K562 (cell line): ENCODE measurements around the gene SLC66A2. TPM values are rescaled to one million over a fixed set of nuclear protein-coding genes. Genes with fewer than 3 reads are reported as not detected.

Experiments
- ATAC-seq: fragments of 200-7000 bp; cut with Tn5 transposase; 3 replicates; pipeline ENCODE4 v1.9.1; 2020; ENCODE audit warnings: moderate library complexity
- BruUV-seq: library from RNA; stranded (reverse); fragments of 400-500 nt; replicated peaks from 2 replicates; lab custom pipeline; 2021; lab: Mats Ljungman, UMichigan
- CTCF ChIA-PET: fragments of 300-600 bp; formaldehyde crosslinking; extraction: SDS; loops from one replicate; lab custom pipeline; 2021; ENCODE audit warnings: low intra/inter-chr PET ratio; lab: Yijun Ruan, JAX
- POLR2A ChIA-PET: fragments of 300-600, 350-650 bp; sonication (Branson Sonifier 250); formaldehyde crosslinking; extraction: SDS; loops from one replicate; lab custom pipeline; 2021; ENCODE audit warnings: antibody characterized with exemption, inconsistent platforms; lab: Yijun Ruan, JAX
- DNase-seq, 4 experiments: peaks; one replicate each; pipeline versions ENCODE4 v3.0.0 to v3.0.0-alpha.2; 2011 to 2018; ENCODE audit warnings: low spot score in 3 of 4, mixed read lengths in 3 of 4; ENCODE audit errors: extremely low read depth in 1 of 4
- FAIRE-seq: peaks from 2 replicates; lab custom pipeline; 2011; peaks lifted over from hg19 to GRCh38; lab: Jason Lieb, UNC
- H2AFZ ChIP-seq: 2 replicates; pipeline ENCODE4 v1.6.0; 2011; ENCODE audit warnings: low read depth, low read length, control low read depth, inconsistent platforms
- H3K27ac ChIP-seq: fragments of 200-600 bp; 3 replicates; pipeline ENCODE4 v1.8.0; 2011; ENCODE audit warnings: low read depth, mild to moderate bottlenecking, control low read depth, inconsistent platforms, low read length, moderate library complexity, mixed read lengths; ENCODE audit errors: extremely low read depth
- H3K27me3 ChIP-seq, 2 experiments: fragments of 300-600 bp in 1 of 2; 2 replicates in 1 of 2; 3 replicates in 1 of 2; pipeline versions ENCODE4 v1.6.0 to v1.8.0; 2011; ENCODE audit warnings: inconsistent platforms in 2 of 2, low read length in 2 of 2, mild to moderate bottlenecking in 1 of 2, mixed read lengths in 1 of 2, moderate library complexity in 1 of 2; ENCODE audit not compliant: control insufficient read depth in 2 of 2, insufficient read depth in 2 of 2
- H3K36me3 ChIP-seq: fragments of 300-600 bp; 3 replicates; pipeline ENCODE4 v1.8.0; 2011; ENCODE audit warnings: mild to moderate bottlenecking, low read length, inconsistent platforms; ENCODE audit not compliant: control insufficient read depth, insufficient read depth
- H3K4me1 ChIP-seq, 2 experiments: fragments of 200-600 bp in 1 of 2; replicated peaks in 1 of 2; 2 replicates in 1 of 2; 3 replicates in 1 of 2; pipeline versions ENCODE4 v1.5.1 to v1.8.0; 2011; ENCODE audit warnings: inconsistent platforms in 2 of 2, low read length in 2 of 2, mild to moderate bottlenecking in 1 of 2, mixed read lengths in 1 of 2, moderate library complexity in 1 of 2; ENCODE audit not compliant: control insufficient read depth in 2 of 2, insufficient read depth in 2 of 2
- H3K4me2 ChIP-seq: 2 replicates; pipeline ENCODE4 v1.6.1; 2011; ENCODE audit warnings: low read length, control low read depth, inconsistent platforms, mixed read lengths; ENCODE audit not compliant: insufficient read depth
- H3K4me3 ChIP-seq: fragments of 200-600 bp; sonication (generic), shearing (Covaris generic); 2 replicates; pipeline ENCODE4 v1.5.1; 2016; ENCODE audit warnings: control low read depth, inconsistent platforms
- H3K79me2 ChIP-seq: fragments of 200-600 bp; 3 replicates; pipeline ENCODE4 v1.8.0; 2011; ENCODE audit warnings: low read length, inconsistent platforms; ENCODE audit not compliant: control insufficient read depth, insufficient read depth
- H3K9ac ChIP-seq, 2 experiments: 2 replicates each; pipeline versions ENCODE4 v1.6.0 to v1.6.1; 2011; ENCODE audit warnings: low read depth in 2 of 2, low read length in 2 of 2, control low read depth in 1 of 2, inconsistent platforms in 1 of 2, mild to moderate bottlenecking in 1 of 2, mixed read lengths in 1 of 2; ENCODE audit not compliant: insufficient read depth in 1 of 2
- H3K9me1 ChIP-seq: one replicate; pipeline ENCODE4 v1.6.0; 2011; ENCODE audit warnings: inconsistent platforms, mild to moderate bottlenecking, low read length, moderate library complexity; ENCODE audit not compliant: control insufficient read depth, insufficient read depth
- H3K9me3 ChIP-seq: replicated peaks from 2 replicates; pipeline ENCODE4 v1.5.1; 2011; ENCODE audit warnings: low read depth, low read length, inconsistent platforms; ENCODE audit not compliant: control insufficient read depth, insufficient read depth
- H4K20me1 ChIP-seq: replicated peaks from 2 replicates; pipeline ENCODE4 v1.6.1; 2011; ENCODE audit warnings: low read length, inconsistent platforms, mixed read lengths; ENCODE audit not compliant: control insufficient read depth, insufficient read depth
- MAFK ChIP-seq: IDR thresholded peaks from 2 replicates; pipeline ENCODE4 v1.6.1; 2011; ENCODE audit warnings: low read length, improper control_type of control experiment
- MYC ChIP-seq, 2 experiments: fragments of 250-450 bp in 1 of 2; sonication (Bioruptor Pico) in 1 of 2; IDR thresholded peaks; 2 replicates each; pipeline versions ENCODE4 v1.5.1 to v1.6.1; 2012 to 2021; ENCODE audit warnings: low read depth in 2 of 2, borderline replicate concordance in 1 of 2, improper control_type of control experiment in 1 of 2, low read length in 1 of 2, mild to moderate bottlenecking in 1 of 2, moderate library complexity in 1 of 2
- NEUROD1 ChIP-seq: fragments of 150-350 bp; IDR thresholded peaks from 2 replicates; pipeline ENCODE4 v1.6.1; 2014; ENCODE audit warnings: borderline replicate concordance, low read length, low read depth; ENCODE audit not compliant: partially characterized antibody
- SIX5 ChIP-seq, 2 experiments: IDR thresholded peaks; 2 replicates each; pipeline ENCODE4 v1.6.1; 2011; ENCODE audit warnings: low read length in 2 of 2, borderline replicate concordance in 1 of 2, low read depth in 1 of 2, mild to moderate bottlenecking in 1 of 2, moderate library complexity in 1 of 2; ENCODE audit not compliant: insufficient read depth in 1 of 2
- SMAD4 ChIP-seq: fragments of 250-450 bp; sonication (Bioruptor Pico); conservative IDR thresholded peaks from 2 replicates; pipeline ENCODE4 v1.8.0; 2021; ENCODE audit warnings: inconsistent platforms, mild to moderate bottlenecking, moderate library complexity
- WHSC1 ChIP-seq: IDR thresholded peaks from one replicate; pipeline ENCODE4 v1.6.1; 2012; ENCODE audit warnings: low read length, control low read depth, inconsistent platforms
- ZNF785 ChIP-seq: fragments of 250-450 bp; sonication (Bioruptor Pico); IDR thresholded peaks from 2 replicates; pipeline ENCODE4 v1.4.0; 2020; ENCODE audit warnings: mild to moderate bottlenecking
- WGBS: fragments of 100-300 bp; shearing (Covaris generic); methylation state at CpG from one replicate; pipeline ENCODE4 v1.1.6; 2016; ENCODE audit warnings: low coverage, mixed read lengths; ENCODE audit not compliant: insufficient coverage; ENCODE audit errors: missing lambda C conversion rate; 5-methylcytosine and 5-hydroxymethylcytosine counted together
- in situ Hi-C: fragments of 300-500 bp; cut with MboI; formaldehyde crosslinking; loops from 4 replicates; pipeline ENCODE4 v1.15.0; 2018; ENCODE audit warnings: inconsistent platforms, mixed read lengths
- intact Hi-C: fragments of 100-400 bp; cut with micrococcal nuclease; formaldehyde crosslinking; loops from 2 replicates; pipeline ENCODE4 v1.14.2; 2022
- polyA plus RNA-seq, 8 experiments: library from polyadenylated mRNA; depleted of rRNA in 4 of 8; stranded (reverse) in 5 of 8; unstranded in 3 of 8; fragments of >200 nt; fragmentation: Nextera tagmentation in 2 of 8; fragmentation: Illumina TruSeq in 1 of 8; extraction: Ambion mirVana in 2 of 8; extraction: Trizol in 1 of 8; gene quantifications; 2 replicates each; pipeline versions ENCODE4 v1.2.1 to v1.2.3, GENCODE V29; 2011 to 2014; ENCODE audit warnings: inconsistent platforms in 1 of 8, missing spikeins in 1 of 8
- total RNA-seq, 7 experiments: library from RNA; depleted of rRNA in 6 of 7; stranded (reverse); fragments of >200 nt in 6 of 7; fragmentation: Illumina TruSeq in 2 of 7; extraction: Trizol in 2 of 7; gene quantifications; 2 replicates each; pipeline versions ENCODE4 v1.2.1 to v1.2.3, GENCODE V29; 2011 to 2021; ENCODE audit warnings: low replicate concordance in 1 of 7
- TF ChIP-seq, protein P1 (sequence below): sonication (generic); formaldehyde crosslinking; IDR thresholded peaks from 2 replicates; pipeline ENCODE4 v1.8.0; 2022; ENCODE audit warnings: mild to moderate bottlenecking, missing genetic modification reagents
- TF ChIP-seq, protein P2 (sequence below): sonication (generic); formaldehyde crosslinking; IDR thresholded peaks from 2 replicates; pipeline ENCODE4 v1.8.1; 2023; ENCODE audit warnings: mild to moderate bottlenecking, missing genetic modification reagents
- TF ChIP-seq, protein P3 (sequence below): sonication (generic); formaldehyde crosslinking; IDR thresholded peaks from 2 replicates; pipeline ENCODE4 v1.4.0; 2020; ENCODE audit warnings: mild to moderate bottlenecking, missing genetic modification reagents
- TF ChIP-seq, protein P4 (sequence below): fragments of 250-450 bp; sonication (Bioruptor Pico); IDR thresholded peaks from 2 replicates; pipeline ENCODE4 v1.9.0; 2021; ENCODE audit warnings: mild to moderate bottlenecking, inconsistent platforms

The SLC66A2 gene
- total and polyA plus RNA-seq, 9 of the 15 experiments (the other 6 are each of a cell fraction or from before 2014, with no cell fraction given) = 0.25 to 17.5 (median 5.6) TPM

DNA sequence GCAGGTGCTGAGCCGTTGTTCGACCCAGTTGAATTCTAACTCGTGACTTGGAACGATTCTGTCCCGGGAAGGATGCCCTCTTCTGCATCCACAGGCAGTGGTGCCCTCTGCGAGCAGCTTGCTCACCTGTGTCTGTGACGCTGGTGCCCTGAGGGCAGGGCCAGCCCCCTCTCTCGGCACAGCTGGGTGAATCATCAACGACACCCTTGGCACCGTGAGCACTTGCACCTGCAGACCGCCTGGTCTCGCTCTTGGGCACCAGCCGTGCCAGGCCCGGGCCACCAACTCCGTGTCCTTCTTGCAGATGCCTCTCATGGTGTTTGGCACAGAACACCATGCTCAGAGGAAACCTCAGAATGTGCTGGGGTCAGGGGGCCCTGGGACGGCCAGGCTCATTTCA, 75.0 kb downstream of the SLC66A2 start (continued):
- TF ChIP-seq, protein P1, sequence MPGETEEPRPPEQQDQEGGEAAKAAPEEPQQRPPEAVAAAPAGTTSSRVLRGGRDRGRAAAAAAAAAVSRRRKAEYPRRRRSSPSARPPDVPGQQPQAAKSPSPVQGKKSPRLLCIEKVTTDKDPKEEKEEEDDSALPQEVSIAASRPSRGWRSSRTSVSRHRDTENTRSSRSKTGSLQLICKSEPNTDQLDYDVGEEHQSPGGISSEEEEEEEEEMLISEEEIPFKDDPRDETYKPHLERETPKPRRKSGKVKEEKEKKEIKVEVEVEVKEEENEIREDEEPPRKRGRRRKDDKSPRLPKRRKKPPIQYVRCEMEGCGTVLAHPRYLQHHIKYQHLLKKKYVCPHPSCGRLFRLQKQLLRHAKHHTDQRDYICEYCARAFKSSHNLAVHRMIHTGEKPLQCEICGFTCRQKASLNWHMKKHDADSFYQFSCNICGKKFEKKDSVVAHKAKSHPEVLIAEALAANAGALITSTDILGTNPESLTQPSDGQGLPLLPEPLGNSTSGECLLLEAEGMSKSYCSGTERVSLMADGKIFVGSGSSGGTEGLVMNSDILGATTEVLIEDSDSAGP (CRISPR knock-in tag) = no peak

DNA sequence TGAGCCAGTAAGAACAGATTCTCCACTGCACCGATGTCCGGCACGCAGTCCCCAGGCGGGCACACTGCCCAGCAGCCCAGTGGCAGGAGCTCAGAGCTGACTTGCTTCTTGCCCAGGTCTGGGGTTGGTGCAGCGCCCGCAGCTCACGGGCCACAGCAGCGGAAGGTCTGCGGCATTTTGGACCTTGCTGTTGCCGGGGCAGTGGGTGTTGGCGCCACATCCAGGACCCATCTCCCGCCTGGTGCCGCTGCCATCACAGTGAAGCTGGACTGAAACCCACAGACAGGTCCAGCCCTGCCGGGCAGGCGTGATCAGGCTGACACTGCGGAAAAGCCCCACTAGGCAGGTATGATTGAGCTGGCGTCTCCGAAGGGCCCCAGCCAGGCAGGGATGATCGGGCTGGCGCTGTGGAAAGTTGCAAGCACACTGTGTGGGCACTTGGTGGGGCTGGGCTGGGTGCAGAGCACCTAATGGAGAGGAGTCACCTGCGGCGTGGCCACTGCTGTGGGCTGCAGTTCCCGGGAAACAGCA, 75.5 kb downstream of the SLC66A2 start:
- ATAC-seq (no peak), FAIRE-seq (no peak), DNase-seq (no peak)
- Histone ChIP-seq H3K9ac (no peak overlapping the region), H3K27ac (no peak overlapping the region), H3K9me3 (no peaks in the 10 kb centered on the region), H4K20me1 (no peaks in the 10 kb centered on the region), H3K79me2 (no peaks in the 10 kb centered on the region), H3K4me3 (no peak overlapping the region), H3K9me1 (no peaks in the 10 kb centered on the region), H3K27me3 (peaks cover 17 to 62% of the 10 kb centered on the region in 2 experiments; a peak in 4 of 5 replicates), H2AFZ (no peak overlapping the region), H3K36me3 (no peaks in the 10 kb centered on the region), H3K4me1 (peaks cover 0 to 8% of the 10 kb centered on the region in 2 experiments; a peak in 2 of 5 replicates), H3K4me2 (no peak overlapping the region)
- ChIA-PET CTCF (no interaction called here), POLR2A (interaction anchor here (0.6 kb wide), 1 partner anchor 14 kb away, joined by 4 read pairs; no protein-coding TSS in a partner anchor)
- 1% methylated on average over 14 of the region's 23 CpGs for WGBS
- no TSS peak for BruUV-seq
- intact Hi-C loops (no loop called here), in situ Hi-C loops (no loop called here)
- TF ChIP-seq, protein P2, sequence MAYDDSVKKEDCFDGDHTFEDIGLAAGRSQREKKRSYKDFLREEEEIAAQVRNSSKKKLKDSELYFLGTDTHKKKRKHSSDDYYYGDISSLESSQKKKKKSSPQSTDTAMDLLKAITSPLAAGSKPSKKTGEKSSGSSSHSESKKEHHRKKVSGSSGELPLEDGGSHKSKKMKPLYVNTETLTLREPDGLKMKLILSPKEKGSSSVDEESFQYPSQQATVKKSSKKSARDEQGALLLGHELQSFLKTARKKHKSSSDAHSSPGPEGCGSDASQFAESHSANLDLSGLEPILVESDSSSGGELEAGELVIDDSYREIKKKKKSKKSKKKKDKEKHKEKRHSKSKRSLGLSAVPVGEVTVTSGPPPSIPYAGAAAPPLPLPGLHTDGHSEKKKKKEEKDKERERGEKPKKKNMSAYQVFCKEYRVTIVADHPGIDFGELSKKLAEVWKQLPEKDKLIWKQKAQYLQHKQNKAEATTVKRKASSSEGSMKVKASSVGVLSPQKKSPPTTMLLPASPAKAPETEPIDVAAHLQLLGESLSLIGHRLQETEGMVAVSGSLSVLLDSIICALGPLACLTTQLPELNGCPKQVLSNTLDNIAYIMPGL = no peak
- TF ChIP-seq SMAD4 (CRISPR knock-in tag) = no peak
- TF ChIP-seq WHSC1 = no peak
- TF ChIP-seq NEUROD1 = no peak
- TF ChIP-seq, protein P3, sequence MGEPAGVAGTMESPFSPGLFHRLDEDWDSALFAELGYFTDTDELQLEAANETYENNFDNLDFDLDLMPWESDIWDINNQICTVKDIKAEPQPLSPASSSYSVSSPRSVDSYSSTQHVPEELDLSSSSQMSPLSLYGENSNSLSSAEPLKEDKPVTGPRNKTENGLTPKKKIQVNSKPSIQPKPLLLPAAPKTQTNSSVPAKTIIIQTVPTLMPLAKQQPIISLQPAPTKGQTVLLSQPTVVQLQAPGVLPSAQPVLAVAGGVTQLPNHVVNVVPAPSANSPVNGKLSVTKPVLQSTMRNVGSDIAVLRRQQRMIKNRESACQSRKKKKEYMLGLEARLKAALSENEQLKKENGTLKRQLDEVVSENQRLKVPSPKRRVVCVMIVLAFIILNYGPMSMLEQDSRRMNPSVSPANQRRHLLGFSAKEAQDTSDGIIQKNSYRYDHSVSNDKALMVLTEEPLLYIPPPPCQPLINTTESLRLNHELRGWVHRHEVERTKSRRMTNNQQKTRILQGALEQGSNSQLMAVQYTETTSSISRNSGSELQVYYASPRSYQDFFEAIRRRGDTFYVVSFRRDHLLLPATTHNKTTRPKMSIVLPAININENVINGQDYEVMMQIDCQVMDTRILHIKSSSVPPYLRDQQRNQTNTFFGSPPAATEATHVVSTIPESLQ (CRISPR knock-in tag) = no peak
- TF ChIP-seq SIX5 (IDR thresholded peaks at IDR 0.05; ENCODE audit: borderline replicate concordance in 1 of 2, insufficient read depth in 1 of 2, low read depth in 1 of 2, low read length in 2 of 2) = no peak
- TF ChIP-seq, protein P4, sequence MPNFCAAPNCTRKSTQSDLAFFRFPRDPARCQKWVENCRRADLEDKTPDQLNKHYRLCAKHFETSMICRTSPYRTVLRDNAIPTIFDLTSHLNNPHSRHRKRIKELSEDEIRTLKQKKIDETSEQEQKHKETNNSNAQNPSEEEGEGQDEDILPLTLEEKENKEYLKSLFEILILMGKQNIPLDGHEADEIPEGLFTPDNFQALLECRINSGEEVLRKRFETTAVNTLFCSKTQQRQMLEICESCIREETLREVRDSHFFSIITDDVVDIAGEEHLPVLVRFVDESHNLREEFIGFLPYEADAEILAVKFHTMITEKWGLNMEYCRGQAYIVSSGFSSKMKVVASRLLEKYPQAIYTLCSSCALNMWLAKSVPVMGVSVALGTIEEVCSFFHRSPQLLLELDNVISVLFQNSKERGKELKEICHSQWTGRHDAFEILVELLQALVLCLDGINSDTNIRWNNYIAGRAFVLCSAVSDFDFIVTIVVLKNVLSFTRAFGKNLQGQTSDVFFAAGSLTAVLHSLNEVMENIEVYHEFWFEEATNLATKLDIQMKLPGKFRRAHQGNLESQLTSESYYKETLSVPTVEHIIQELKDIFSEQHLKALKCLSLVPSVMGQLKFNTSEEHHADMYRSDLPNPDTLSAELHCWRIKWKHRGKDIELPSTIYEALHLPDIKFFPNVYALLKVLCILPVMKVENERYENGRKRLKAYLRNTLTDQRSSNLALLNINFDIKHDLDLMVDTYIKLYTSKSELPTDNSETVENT (CRISPR knock-in tag) = no peak
- TF ChIP-seq MAFK = no peak
- TF ChIP-seq ZNF785 = no peak
- no peak for TF ChIP-seq MYC (IDR thresholded peaks at IDR 0.05; ENCODE audit: low read depth, low read length)
- TF ChIP-seq MYC (CRISPR knock-in tag; IDR thresholded peaks at IDR 0.05; ENCODE audit: borderline replicate concordance, low read depth) = no peak
